ENCODE results near the gene ZNF525. TPM values are rescaled to one million over a fixed set of nuclear protein-coding genes. Genes with fewer than 3 reads are reported as not detected.

The ZNF525 gene
- total RNA-seq, 1 experiment from 2014 or later: 37.7 TPM

- Histone ChIP-seq H4K8ac (replicated peaks; ENCODE audit: insufficient read length, low read depth, low read length) (no peak overlapping the region), H3K9ac (ENCODE audit: extremely low read depth, insufficient read length, low read length) (no peak overlapping the region), H2BK15ac (ENCODE audit: low read depth, low read length) (no peak overlapping the region), H2BK20ac (ENCODE audit: low read depth, low read length, poor library complexity, severe bottlenecking) (no peak overlapping the region), H4K5ac (ENCODE audit: insufficient read length, low read depth, low read length) (no peak overlapping the region), H3K4me2 (ENCODE audit: insufficient read depth, insufficient read length, low read length) (no peak overlapping the region), H2BK120ac (ENCODE audit: low read depth, low read length, poor library complexity, severe bottlenecking) (no peak overlapping the region), H3K56ac (ENCODE audit: insufficient read length, low read depth, low read length) (no peak overlapping the region), H2BK5ac (ENCODE audit: insufficient read length, low read length) (no peak overlapping the region), H3K23ac (ENCODE audit: insufficient read length, low read depth, low read length) (no peak overlapping the region), H2AFZ (ENCODE audit: low read length) (no peak overlapping the region), H2AK5ac (ENCODE audit: insufficient read length, low read length) (no peak overlapping the region), H3K4me1 (ENCODE audit: insufficient read depth, low read length) (no peaks in the 10 kb centered on the region), H3K18ac (ENCODE audit: insufficient read length, low read depth, low read length) (no peak overlapping the region), H3K79me1 (ENCODE audit: insufficient read depth, low read depth, low read length, poor library complexity, severe bottlenecking) (no peaks in the 10 kb centered on the region), H3K23me2 (ENCODE audit: insufficient read length, low read depth, low read length, poor library complexity, severe bottlenecking) (no peaks in the 10 kb centered on the region), H3K79me2 (ENCODE audit: insufficient read depth, low read length) (no peaks in the 10 kb centered on the region), H4K91ac (ENCODE audit: insufficient read length, low read depth, low read length) (no peak overlapping the region), H4K20me1 (ENCODE audit: control insufficient read depth, insufficient read depth, insufficient read length) (no peaks in the 10 kb centered on the region), H3K27ac (ENCODE audit: insufficient read length, low read depth, low read length) (no peak overlapping the region), H2BK12ac (ENCODE audit: insufficient read length, low read depth, low read length) (no peak overlapping the region), H3T11ph (ENCODE audit: low read length) (no peak overlapping the region), H3K14ac (ENCODE audit: insufficient read depth, low read length) (no peak overlapping the region), H3K4ac (ENCODE audit: low read depth, low read length) (no peak overlapping the region), H3K27me3 (ENCODE audit: insufficient read depth, low read length) (no peaks in the 10 kb centered on the region), H3K9me3 (ENCODE audit: control insufficient read depth, low read depth, low read length) (peaks cover 49% of the 10 kb centered on the region)
- no peak for DNase-seq
- no peak for TF ChIP-seq CTCF (conservative IDR thresholded peaks at IDR 0.05)
- Mint-ChIP-seq H3K4me1 (no peaks in the 10 kb centered on the region), H3K36me3 (ENCODE audit: insufficient read depth in 1 of 3, low read depth in 3 of 3) (peaks cover 58 to 71% (median 69%) of the 10 kb centered on the region in 3 experiments), H3K9me3 (peaks cover 86 to 88% of the 10 kb centered on the region in 2 experiments), H3K27me3 (ENCODE audit: low read depth) (peaks cover 17% of the 10 kb centered on the region), H3K27ac (no peak overlapping the region), H3K4me3 (no peak overlapping the region)
- WGBS (ENCODE audit: extremely low coverage, insufficient read length, low lambda C conversion rate): no CpG with 5 or more reads among the region's 1 CpG
Observed at GRCh38 chr19:53355739-53356138, 9.8 kb upstream of the ZNF525 start.
